IMR-90 (cell line): ENCODE data around the gene CCR6. TPM values are rescaled to one million over a fixed set of nuclear protein-coding genes. Genes with fewer than 3 reads are reported as not detected.

Experiments
- ATAC-seq: fragments of 200-7000 bp; cut with Tn5 transposase; 2 replicates; pipeline ENCODE4 v1.9.1; 2020; ENCODE audit warnings: low read depth, mild to moderate bottlenecking, moderate library complexity
- BruUV-seq: library from RNA; stranded (reverse); fragments of 400-500 nt; replicated peaks from 2 replicates; lab custom pipeline; 2021; lab: Mats Ljungman, UMichigan
- CTCF ChIA-PET: fragments of 300-600 bp; formaldehyde crosslinking; extraction: SDS; loops from one replicate; lab custom pipeline; 2021; ENCODE audit warnings: antibody characterized with exemption; lab: Yijun Ruan, JAX
- POLR2A ChIA-PET: fragments of 300-600 bp; sonication (Branson Sonifier 250); formaldehyde crosslinking; loops from one replicate; lab custom pipeline; 2022; ENCODE audit warnings: antibody characterized with exemption; ENCODE audit not compliant: unreplicated experiment; lab: Charles Lee
- DNase-seq: peaks from one replicate; pipeline ENCODE4 v3.0.0; 2013
- H2AFZ ChIP-seq: replicated peaks from 2 replicates; pipeline ENCODE3; 2013; ENCODE audit warnings: low read length, mild to moderate bottlenecking; ENCODE audit not compliant: poor library complexity
- H2AK5ac ChIP-seq: 2 replicates; pipeline ENCODE4 v1.6.1; 2013; ENCODE audit warnings: low read depth, low read length, inconsistent platforms
- H2AK9ac ChIP-seq: replicated peaks from 2 replicates; pipeline ENCODE3; 2013; ENCODE audit warnings: mild to moderate bottlenecking, low read depth, low read length, moderate library complexity; ENCODE audit not compliant: poor library complexity
- H2BK120ac ChIP-seq: 2 replicates; pipeline ENCODE4 v1.6.1; 2013; ENCODE audit warnings: low read depth, low read length, inconsistent platforms
- H2BK15ac ChIP-seq: 3 replicates; pipeline ENCODE4 v1.6.1; 2013; ENCODE audit warnings: low read depth, low read length, inconsistent platforms
- H2BK20ac ChIP-seq: 2 replicates; pipeline ENCODE4 v1.6.1; 2013; ENCODE audit warnings: low read depth, mild to moderate bottlenecking, inconsistent platforms, low read length, moderate library complexity
- H2BK5ac ChIP-seq: 2 replicates; pipeline ENCODE4 v1.6.1; 2013; ENCODE audit warnings: mild to moderate bottlenecking, low read depth, low read length, inconsistent platforms; ENCODE audit not compliant: poor library complexity, severe bottlenecking
- H3K14ac ChIP-seq: replicated peaks from 2 replicates; pipeline ENCODE4 v1.6.1; 2013; ENCODE audit warnings: low read depth, low read length, inconsistent platforms
- H3K18ac ChIP-seq: 2 replicates; pipeline ENCODE4 v1.6.1; 2013; ENCODE audit warnings: low read depth, low read length, control low read depth
- H3K23ac ChIP-seq: 2 replicates; pipeline ENCODE4 v1.6.1; 2013; ENCODE audit warnings: low read depth, low read length, inconsistent platforms
- H3K27ac ChIP-seq: 2 replicates; pipeline ENCODE4 v1.5.1; 2013; ENCODE audit warnings: mild to moderate bottlenecking, control low read depth, low read length; ENCODE audit not compliant: insufficient read depth
- H3K27me3 ChIP-seq: 2 replicates; pipeline ENCODE4 v1.6.1; 2013; ENCODE audit warnings: low read length; ENCODE audit not compliant: control insufficient read depth, insufficient read depth
- H3K36me3 ChIP-seq: 2 replicates; pipeline ENCODE4 v1.6.1; 2013; ENCODE audit warnings: low read length, mixed read lengths; ENCODE audit not compliant: control insufficient read depth, insufficient read depth
- H3K4ac ChIP-seq: 2 replicates; pipeline ENCODE4 v1.6.1; 2013; ENCODE audit warnings: low read depth, low read length, inconsistent platforms
- H3K4me1 ChIP-seq: 2 replicates; pipeline ENCODE4 v1.6.1; 2013; ENCODE audit warnings: low read length, mixed read lengths; ENCODE audit not compliant: control insufficient read depth, insufficient read depth
- H3K4me2 ChIP-seq: 2 replicates; pipeline ENCODE4 v1.6.1; 2013; ENCODE audit warnings: low read depth, mild to moderate bottlenecking, control low read depth, low read length, moderate library complexity
- H3K4me3 ChIP-seq: 2 replicates; pipeline ENCODE4 v1.5.1; 2013; ENCODE audit warnings: low read depth, mild to moderate bottlenecking, control low read depth, low read length, moderate library complexity; ENCODE audit not compliant: insufficient read depth
- H3K56ac ChIP-seq: 2 replicates; pipeline ENCODE4 v1.6.1; 2013; ENCODE audit warnings: low read length, inconsistent platforms; ENCODE audit not compliant: insufficient read depth; ENCODE audit errors: extremely low read depth
- H3K79me1 ChIP-seq, 2 experiments: 2 replicates each; pipeline ENCODE4 v1.6.1; 2013; ENCODE audit warnings: low read length in 2 of 2, inconsistent platforms in 1 of 2, low read depth in 1 of 2
- H3K9ac ChIP-seq: 2 replicates; pipeline ENCODE4 v1.6.1; 2013; ENCODE audit warnings: low read depth, low read length, control low read depth
- H3K9me1 ChIP-seq: 2 replicates; pipeline ENCODE4 v1.6.1; 2013; ENCODE audit warnings: low read length, inconsistent platforms; ENCODE audit not compliant: insufficient read depth
- H3K9me3 ChIP-seq: 2 replicates; pipeline ENCODE4 v1.6.1; 2013; ENCODE audit warnings: low read length; ENCODE audit not compliant: control insufficient read depth, insufficient read depth
- H4K20me1 ChIP-seq: 2 replicates; pipeline ENCODE4 v1.6.1; 2013; ENCODE audit warnings: low read length, inconsistent platforms; ENCODE audit not compliant: insufficient read depth
- H4K5ac ChIP-seq: 2 replicates; pipeline ENCODE4 v1.6.1; 2013; ENCODE audit warnings: mild to moderate bottlenecking, low read depth, low read length, control low read depth
- H4K8ac ChIP-seq, 2 experiments: 2 replicates each; pipeline ENCODE4 v1.6.1; 2013; ENCODE audit warnings: low read depth in 2 of 2, low read length in 2 of 2, control low read depth in 1 of 2, inconsistent platforms in 1 of 2
- H4K91ac ChIP-seq: 2 replicates; pipeline ENCODE4 v1.6.1; 2013; ENCODE audit warnings: low read depth, low read length, inconsistent platforms; ENCODE audit not compliant: insufficient read depth
- CEBPB ChIP-seq: IDR thresholded peaks from 2 replicates; pipeline ENCODE4 v1.6.1; 2012; ENCODE audit warnings: low read depth, low read length, improper control_type of control experiment
- CHD1 ChIP-seq: IDR thresholded peaks from 2 replicates; pipeline ENCODE4 v1.6.1; 2012; ENCODE audit warnings: low read depth, low read length, improper control_type of control experiment
- MXI1 ChIP-seq: IDR thresholded peaks from 2 replicates; pipeline ENCODE4 v1.6.1; 2012; ENCODE audit warnings: low read depth, mild to moderate bottlenecking, low read length, moderate library complexity, borderline replicate concordance
- RAD21 ChIP-seq: IDR thresholded peaks from 2 replicates; pipeline ENCODE4 v1.6.1; 2012; ENCODE audit warnings: low read length, improper control_type of control experiment
- RCOR1 ChIP-seq: IDR thresholded peaks from 2 replicates; pipeline ENCODE4 v1.6.1; 2012; ENCODE audit warnings: mild to moderate bottlenecking, low read length, improper control_type of control experiment; ENCODE audit not compliant: insufficient replicate concordance
- WGBS, 2 experiments: methylation state at CpG; one replicate each; pipeline versions ENCODE4 v1.1.5 to v1.1.7; 2013; ENCODE audit warnings: missing lambda C conversion rate in 2 of 2; ENCODE audit not compliant: insufficient read length in 1 of 2; ENCODE audit errors: extremely low coverage in 2 of 2; 5-methylcytosine and 5-hydroxymethylcytosine counted together
- dilution Hi-C: fragments of 300-500 bp; cut with HindIII; formaldehyde crosslinking; loops from one replicate; pipeline ENCODE4 v1.14.3; 2018; ENCODE audit warnings: low sequenced_read_pairs; ENCODE audit not compliant: unreplicated experiment
- in situ Hi-C: fragments of 300-500 bp; cut with MboI; formaldehyde crosslinking; loops from 3 replicates; pipeline ENCODE4 v1.14.3; 2019; ENCODE audit warnings: low sequenced_read_pairs, inconsistent platforms, mixed read lengths
- intact Hi-C: fragments of 100-400 bp; cut with micrococcal nuclease; formaldehyde crosslinking; loops from 2 replicates; pipeline ENCODE4 v1.10.0; 2022
- polyA plus RNA-seq, 3 experiments: library from polyadenylated mRNA; depleted of rRNA; stranded (reverse); fragments of >200 nt; gene quantifications; 2 replicates each; pipeline ENCODE4 v1.2.3, GENCODE V29; 2012; ENCODE audit warnings: low replicate concordance in 1 of 3
- total RNA-seq: library from RNA; depleted of rRNA; stranded (reverse); fragments of >200 nt; gene quantifications from 2 replicates; pipeline ENCODE4 v1.2.3, GENCODE V29; 2012

Gene CCR6
- total and polyA plus RNA-seq, 2 of the 4 experiments (the other 2 are of a cell fraction) = not detected

- ATAC-seq = no peak
- no peak overlapping the region for H3K23ac ChIP-seq
- ChIA-PET POLR2A (no interaction called here), CTCF (no interaction called here)
- no peak overlapping the region for H3K4me2 ChIP-seq
- no peak for DNase-seq
- H4K8ac ChIP-seq = no peak overlapping the region
- H2BK20ac ChIP-seq = no peak overlapping the region
- no peak overlapping the region for H3K18ac ChIP-seq
- no peak overlapping the region for H2BK120ac ChIP-seq
- H3K27me3 ChIP-seq = no peaks in the 10 kb centered on the region
- 72% methylated on average over 22 of the region's 28 CpGs; no CpG with 5 or more reads in 1 of the 2 experiments for WGBS, 2 experiments
- H2BK5ac ChIP-seq = no peak overlapping the region
- no peaks in the 10 kb centered on the region for H3K9me1 ChIP-seq
- H3K4me3 ChIP-seq = no peak overlapping the region
- no TSS peak for BruUV-seq
- no peaks in the 10 kb centered on the region for H3K4me1 ChIP-seq
- peaks cover 38% of the 10 kb centered on the region for H3K9me3 ChIP-seq
- no peak overlapping the region for H3K14ac ChIP-seq
- H3K79me1 ChIP-seq = no peaks in the 10 kb centered on the region
- H3K4ac ChIP-seq = no peak overlapping the region
- H3K36me3 ChIP-seq = no peaks in the 10 kb centered on the region
- H2AK5ac ChIP-seq = no peak overlapping the region
- no peaks in the 10 kb centered on the region for H4K20me1 ChIP-seq
- in situ Hi-C loops = no loop called here
- no peak overlapping the region for H3K27ac ChIP-seq
- no peak overlapping the region for H2AK9ac ChIP-seq
- TF ChIP-seq RCOR1 (no peak), MXI1 (no peak), CHD1 (no peak), CEBPB (no peak), RAD21 (no peak)
- dilution Hi-C loops = no loop called here
- intact Hi-C loops = no loop called here
- no peak overlapping the region for H3K9ac ChIP-seq
- H3K56ac ChIP-seq = no peak overlapping the region
- H4K5ac ChIP-seq = no peak overlapping the region
- H2BK15ac ChIP-seq = no peak overlapping the region
- H4K91ac ChIP-seq = no peak overlapping the region
- no peak overlapping the region for H2AFZ ChIP-seq
Observed at GRCh38 chr6:167093922-167094432, 28.9 kb upstream of the CCR6 start.
